HL-60 (cell line): ENCODE results near the gene ZNF670.

Experiments
- DNase-seq, 2 experiments: peaks; one replicate each; pipeline ENCODE4 v3.0.0-alpha.2; 2010 to 2020; ENCODE audit warnings: low read depth in 1 of 2, low spot score in 1 of 2
- H3K27ac ChIP-seq: fragments of 250-450 bp; sonication (Bioruptor Pico); replicated peaks from 2 replicates; pipeline ENCODE4 v1.5.1; 2020; ENCODE audit warnings: mild to moderate bottlenecking, moderate library complexity
- H3K27me3 ChIP-seq: fragments of 250-450 bp; sonication (Bioruptor Pico); 2 replicates; pipeline ENCODE4 v1.5.1; 2021; ENCODE audit warnings: mild to moderate bottlenecking, moderate library complexity; ENCODE audit not compliant: insufficient read depth, poor library complexity, severe bottlenecking
- H3K4me3 ChIP-seq: replicated peaks from 2 replicates; pipeline ENCODE4 v1.5.1; 2011; ENCODE audit warnings: mild to moderate bottlenecking, control low read depth, low read length; ENCODE audit not compliant: insufficient read depth
- CTCF ChIP-seq: IDR thresholded peaks from one replicate; pipeline ENCODE4 v1.5.1; 2011; ENCODE audit warnings: low read length, control low read depth, inconsistent platforms; ENCODE audit not compliant: insufficient read depth
- GABPA ChIP-seq: IDR thresholded peaks from 2 replicates; pipeline ENCODE4 v1.6.1; 2012; ENCODE audit warnings: low read depth
- POLR2AphosphoS5 ChIP-seq: IDR thresholded peaks from 2 replicates; pipeline ENCODE4 v1.6.1; 2012; ENCODE audit warnings: low read depth
- REST ChIP-seq: IDR thresholded peaks from 2 replicates; pipeline ENCODE4 v1.6.1; 2012; ENCODE audit warnings: low read depth; ENCODE audit not compliant: insufficient replicate concordance
- SPI1 ChIP-seq: IDR thresholded peaks from 2 replicates; pipeline ENCODE4 v1.6.1; 2012; ENCODE audit warnings: low read depth, mild to moderate bottlenecking, borderline replicate concordance

ZNF670 gene

DNA sequence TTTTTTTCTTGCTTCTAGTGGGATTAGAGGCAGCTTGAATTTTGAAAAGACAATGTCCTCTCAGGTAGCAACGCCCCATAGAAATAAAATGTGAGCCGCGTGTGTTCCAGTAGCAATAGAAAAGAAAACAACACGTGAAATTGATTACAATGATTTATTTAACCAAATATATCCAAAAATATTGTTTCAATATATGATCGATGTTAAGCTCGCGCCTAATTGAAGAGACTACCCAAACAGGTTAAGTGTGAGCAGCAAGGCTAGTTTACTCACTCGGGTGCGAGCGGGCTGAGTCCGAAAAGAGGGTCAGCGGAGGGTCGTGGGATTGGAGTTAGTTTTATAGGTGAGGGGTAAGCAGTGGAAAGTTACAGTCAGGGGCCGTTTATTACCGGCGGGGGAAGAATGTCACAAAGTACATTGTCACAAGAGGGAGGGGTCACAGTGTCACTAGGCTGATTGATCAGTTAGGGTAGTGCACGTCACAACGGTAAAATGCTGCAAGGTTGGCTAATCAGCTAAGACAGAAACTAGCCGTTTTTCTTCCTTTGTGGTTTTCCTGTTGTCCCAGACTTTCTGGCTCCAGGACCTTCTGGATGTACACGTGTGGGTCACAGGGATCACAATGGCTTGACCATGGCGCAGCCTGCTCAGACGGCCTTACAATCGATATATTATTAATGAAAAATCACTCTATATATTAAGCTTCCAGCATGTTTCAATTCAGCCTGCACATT, 697 bp upstream of the ZNF670 start:
- H3K27me3 ChIP-seq: no peaks in the 10 kb centered on the region
- TF ChIP-seq REST (no peak), POLR2AphosphoS5 (no peak), GABPA (no peak), CTCF (no peak), SPI1 (no peak)
- H3K4me3 ChIP-seq: peak overlapping the region; percentile 88; the same call in 1 of the 2 replicates
- peak overlapping the region; percentile 84 for H3K27ac ChIP-seq
- no peak for DNase-seq

DNA sequence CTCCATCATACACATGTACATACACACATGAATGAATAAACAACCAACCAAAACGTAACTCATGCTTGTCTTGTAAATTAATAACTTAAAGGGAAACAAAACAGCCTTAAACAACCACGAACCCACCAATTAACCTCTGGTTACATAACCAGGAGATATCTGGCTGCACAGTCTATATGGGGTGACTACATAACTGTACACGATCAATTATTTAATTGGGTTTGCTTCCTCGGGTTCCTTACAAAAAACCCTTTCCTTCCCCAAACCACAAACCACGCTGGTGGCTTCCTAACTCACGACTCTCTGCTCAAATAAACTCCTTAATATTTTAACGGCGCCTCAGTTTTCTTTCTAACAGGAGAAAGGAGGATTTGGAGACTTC, 744 bp downstream of the ZNF670 start:
- H3K27me3 ChIP-seq: no peaks in the 10 kb centered on the region
- H3K4me3 ChIP-seq: peak overlapping the region; percentile 88
- no peak for DNase-seq
- no peak for TF ChIP-seq POLR2AphosphoS5
- no peak for TF ChIP-seq SPI1
- TF ChIP-seq GABPA: no peak
- no peak for TF ChIP-seq CTCF
- H3K27ac ChIP-seq: peak overlapping the region; percentile 84

DNA sequence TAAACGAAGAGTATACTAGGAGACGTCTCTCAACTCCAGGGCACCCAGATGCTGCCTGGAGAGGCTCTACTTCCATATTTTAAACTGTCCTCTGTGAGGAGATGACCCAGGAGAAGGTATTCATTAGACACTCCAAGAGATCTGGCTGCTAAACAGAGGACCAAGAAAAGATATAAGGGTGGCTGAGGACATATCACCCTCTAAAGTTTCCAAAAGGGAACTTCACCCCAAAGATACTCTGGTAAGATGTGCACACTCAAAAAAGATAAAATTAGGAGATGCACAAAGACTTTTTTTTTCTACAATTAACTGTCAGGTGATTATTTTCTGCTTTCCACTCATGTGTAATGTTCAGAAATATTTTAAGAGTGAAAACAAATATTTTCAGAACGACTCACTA, 1.4 kb downstream of the ZNF670 start:
- no peak for DNase-seq
- Histone ChIP-seq H3K4me3 (no peak overlapping the region), H3K27ac (no peak overlapping the region), H3K27me3 (no peaks in the 10 kb centered on the region)
- TF ChIP-seq POLR2AphosphoS5 (no peak), SPI1 (no peak), GABPA (no peak), REST (no peak), CTCF (no peak)
